Smooth muscle cell (in vitro differentiated cells): ENCODE measurements around the gene SLC12A5. TPM values are rescaled to one million over a fixed set of nuclear protein-coding genes. Genes with fewer than 3 reads are reported as not detected.

ENCODE experiments used
- DNase-seq: peaks from one replicate; lab custom pipeline; 2025; ENCODE audit not compliant: unreplicated experiment; lab: John Stamatoyannopoulos, UW
- H2AFZ ChIP-seq: fragments of 200-600 bp; sonication (generic); 2 replicates; pipeline ENCODE4 v1.6.0; 2016; ENCODE audit warnings: antibody characterized with exemption, low read depth, mild to moderate bottlenecking
- H3F3A ChIP-seq: fragments of 200-600 bp; sonication (generic); 2 replicates; pipeline ENCODE4 v1.6.0; 2017; ENCODE audit warnings: antibody characterized with exemption, low read depth
- H3K27ac ChIP-seq: fragments of 200-600 bp; sonication (generic); 2 replicates; pipeline ENCODE4 v1.5.1; 2016; ENCODE audit warnings: low read depth, mild to moderate bottlenecking
- H3K27me3 ChIP-seq: fragments of 200-600 bp; sonication (generic); 2 replicates; pipeline ENCODE4 v1.6.1; 2016; ENCODE audit warnings: low read depth, mild to moderate bottlenecking
- H3K36me3 ChIP-seq: fragments of 200-600 bp; sonication (generic); 2 replicates; pipeline ENCODE4 v1.5.1; 2016; ENCODE audit warnings: low read depth
- H3K4me1 ChIP-seq: fragments of 200-600 bp; sonication (generic); 2 replicates; pipeline ENCODE4 v1.5.1; 2016; ENCODE audit warnings: low read depth
- H3K4me2 ChIP-seq: fragments of 200-600 bp; sonication (generic); 2 replicates; pipeline ENCODE4 v1.6.0; 2016; ENCODE audit warnings: mild to moderate bottlenecking
- H3K4me3 ChIP-seq: fragments of 200-600 bp; sonication (generic); 2 replicates; pipeline ENCODE4 v1.5.1; 2016; ENCODE audit warnings: mild to moderate bottlenecking
- H3K79me2 ChIP-seq: fragments of 200-600 bp; sonication (generic); 2 replicates; pipeline ENCODE4 v1.6.0; 2016; ENCODE audit warnings: low read depth, mild to moderate bottlenecking
- H3K9ac ChIP-seq: fragments of 200-600 bp; sonication (generic); 2 replicates; pipeline ENCODE4 v1.6.0; 2016; ENCODE audit warnings: low read depth
- H3K9me3 ChIP-seq: fragments of 200-600 bp; sonication (generic); replicated peaks from 2 replicates; pipeline ENCODE4 v1.5.1; 2016; ENCODE audit warnings: low read depth
- H4K20me1 ChIP-seq: fragments of 200-600 bp; sonication (generic); 2 replicates; pipeline ENCODE4 v1.6.0; 2016; ENCODE audit warnings: low read depth
- WGBS: methylation state at CpG from one replicate; pipeline ENCODE4 v1.1.7; 2016; ENCODE audit warnings: low lambda C conversion rate; 5-methylcytosine and 5-hydroxymethylcytosine counted together
- polyA plus RNA-seq: library from polyadenylated mRNA; unstranded; fragments of >200 nt; fragmentation: Nextera tagmentation; extraction: Ambion mirVana; gene quantifications from 2 replicates; pipeline ENCODE4 v1.2.1, GENCODE V29; 2016
- total RNA-seq: library from RNA; depleted of rRNA; stranded (reverse); fragments of >200 nt; gene quantifications from 2 replicates; pipeline ENCODE4 v1.2.3, GENCODE V29; 2014
- TF ChIP-seq, protein P1 (sequence below): fragments of 200-600 bp; sonication (generic); IDR thresholded peaks from 2 replicates; pipeline ENCODE4 v1.5.1; 2017; ENCODE audit warnings: borderline replicate concordance, mild to moderate bottlenecking, antibody characterized with exemption; ENCODE audit not compliant: insufficient read depth, poor library complexity, severe bottlenecking

The SLC12A5 gene
- total and polyA plus RNA-seq, 2 experiments from 2014 or later, result 0.40 to 1.3 TPM

DNA sequence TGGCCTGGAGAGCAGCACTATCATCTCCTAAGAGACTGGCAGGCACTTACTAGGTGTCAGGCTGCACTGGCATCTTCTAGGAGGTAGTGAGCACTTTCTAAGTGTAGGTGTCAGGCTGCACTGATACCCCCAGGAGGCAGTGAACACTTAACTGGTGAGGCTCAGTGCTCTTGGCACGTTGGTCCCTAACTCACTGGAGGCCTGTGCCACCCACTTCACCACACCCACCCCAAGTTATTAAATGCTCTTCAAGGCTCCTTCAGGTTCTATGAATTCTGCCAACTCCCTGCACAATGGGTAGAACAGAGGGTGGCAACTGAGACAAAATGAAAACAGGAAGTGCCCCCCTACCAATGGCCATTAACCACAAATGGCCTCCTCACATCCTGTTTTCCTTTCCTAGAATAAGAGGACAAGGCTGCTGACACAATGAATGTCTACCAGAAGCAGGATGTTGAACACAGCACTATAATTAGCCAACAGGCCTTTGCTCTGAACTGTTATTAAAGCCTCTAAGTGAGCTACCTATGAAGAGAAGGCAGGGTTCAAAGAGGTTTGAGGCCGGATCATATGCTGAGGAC lies 31.4 kb downstream of the SLC12A5 start:
- DNase-seq, result no peak
- Histone ChIP-seq H3F3A (no peaks in the 10 kb centered on the region), H3K36me3 (peaks cover 11% of the 10 kb centered on the region), H3K9ac (no peak overlapping the region), H3K27me3 (peaks cover 35% of the 10 kb centered on the region), H3K79me2 (no peaks in the 10 kb centered on the region), H3K4me3 (no peak overlapping the region), H2AFZ (no peak overlapping the region), H3K9me3 (no peaks in the 10 kb centered on the region), H4K20me1 (peaks cover 87% of the 10 kb centered on the region), H3K4me2 (no peak overlapping the region), H3K27ac (no peak overlapping the region), H3K4me1 (peaks cover 14% of the 10 kb centered on the region)
- TF ChIP-seq, protein P1, sequence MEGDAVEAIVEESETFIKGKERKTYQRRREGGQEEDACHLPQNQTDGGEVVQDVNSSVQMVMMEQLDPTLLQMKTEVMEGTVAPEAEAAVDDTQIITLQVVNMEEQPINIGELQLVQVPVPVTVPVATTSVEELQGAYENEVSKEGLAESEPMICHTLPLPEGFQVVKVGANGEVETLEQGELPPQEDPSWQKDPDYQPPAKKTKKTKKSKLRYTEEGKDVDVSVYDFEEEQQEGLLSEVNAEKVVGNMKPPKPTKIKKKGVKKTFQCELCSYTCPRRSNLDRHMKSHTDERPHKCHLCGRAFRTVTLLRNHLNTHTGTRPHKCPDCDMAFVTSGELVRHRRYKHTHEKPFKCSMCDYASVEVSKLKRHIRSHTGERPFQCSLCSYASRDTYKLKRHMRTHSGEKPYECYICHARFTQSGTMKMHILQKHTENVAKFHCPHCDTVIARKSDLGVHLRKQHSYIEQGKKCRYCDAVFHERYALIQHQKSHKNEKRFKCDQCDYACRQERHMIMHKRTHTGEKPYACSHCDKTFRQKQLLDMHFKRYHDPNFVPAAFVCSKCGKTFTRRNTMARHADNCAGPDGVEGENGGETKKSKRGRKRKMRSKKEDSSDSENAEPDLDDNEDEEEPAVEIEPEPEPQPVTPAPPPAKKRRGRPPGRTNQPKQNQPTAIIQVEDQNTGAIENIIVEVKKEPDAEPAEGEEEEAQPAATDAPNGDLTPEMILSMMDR, result no peak
- WGBS, result 98% methylated on average over 2 of the region's 2 CpGs

DNA sequence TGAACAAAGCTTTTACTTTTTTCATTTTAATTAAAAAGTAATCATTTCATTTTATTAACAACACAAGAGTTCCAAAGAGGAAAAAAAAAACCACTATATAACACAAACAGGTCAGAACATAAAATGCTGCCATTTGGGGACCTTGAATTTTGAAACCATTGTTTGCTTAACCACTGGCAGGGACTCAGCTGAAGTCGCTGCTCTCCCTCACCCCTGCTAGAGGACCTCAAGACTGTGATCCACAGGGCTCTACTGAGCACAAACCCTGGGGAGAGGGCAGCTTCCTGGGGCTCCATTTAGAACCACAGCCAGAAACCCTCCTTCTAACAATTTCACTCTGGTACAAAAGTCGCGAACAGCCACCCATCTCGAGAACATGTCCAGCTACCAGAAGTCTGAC lies 32.0 kb downstream of the SLC12A5 start:
- Histone ChIP-seq H3K27me3 (peaks cover 35% of the 10 kb centered on the region), H3K27ac (no peak overlapping the region), H3K9me3 (no peaks in the 10 kb centered on the region), H3K9ac (no peak overlapping the region), H3K4me3 (no peak overlapping the region), H3K79me2 (no peaks in the 10 kb centered on the region), H3F3A (no peaks in the 10 kb centered on the region), H3K4me1 (peaks cover 14% of the 10 kb centered on the region), H2AFZ (no peak overlapping the region), H3K4me2 (no peak overlapping the region), H4K20me1 (peaks cover 92% of the 10 kb centered on the region), H3K36me3 (peaks cover 11% of the 10 kb centered on the region)
- over 99% methylated on average over 4 of the region's 4 CpGs for WGBS
- DNase-seq, result no peak
- TF ChIP-seq, protein P1, result no peak

DNA sequence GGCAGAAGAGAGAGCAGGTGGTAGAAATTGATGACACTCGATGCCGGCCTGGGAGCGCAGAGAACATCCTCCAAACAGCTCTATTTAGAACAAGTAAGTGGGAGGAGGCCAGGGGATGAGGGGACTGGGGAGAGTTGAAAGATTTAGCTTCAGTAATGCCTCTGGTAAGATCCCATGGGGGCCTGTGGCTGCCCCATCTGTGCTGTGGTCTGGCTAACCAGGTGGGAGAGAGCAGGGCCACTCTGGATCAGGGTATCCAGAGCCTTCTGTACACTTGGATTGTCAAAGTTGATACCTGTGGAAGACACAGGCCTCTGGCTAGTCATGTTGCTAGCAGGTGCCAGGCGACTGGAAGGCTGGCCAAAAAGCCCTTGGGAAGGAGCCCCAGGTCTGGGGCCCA lies 33.1 kb downstream of the SLC12A5 start:
- Histone ChIP-seq H2AFZ (no peak overlapping the region), H3K4me2 (no peak overlapping the region), H3K9me3 (no peaks in the 10 kb centered on the region), H3K4me3 (no peak overlapping the region), H3K9ac (no peak overlapping the region), H3K27me3 (peaks cover 31% of the 10 kb centered on the region), H3F3A (no peaks in the 10 kb centered on the region), H4K20me1 (peaks cover 100% of the 10 kb centered on the region), H3K4me1 (peaks cover 14% of the 10 kb centered on the region), H3K27ac (no peak overlapping the region), H3K79me2 (no peaks in the 10 kb centered on the region), H3K36me3 (peaks cover 17% of the 10 kb centered on the region)
- TF ChIP-seq, protein P1, result no peak
- WGBS, result 96% methylated on average over 4 of the region's 4 CpGs
- no peak for DNase-seq

DNA sequence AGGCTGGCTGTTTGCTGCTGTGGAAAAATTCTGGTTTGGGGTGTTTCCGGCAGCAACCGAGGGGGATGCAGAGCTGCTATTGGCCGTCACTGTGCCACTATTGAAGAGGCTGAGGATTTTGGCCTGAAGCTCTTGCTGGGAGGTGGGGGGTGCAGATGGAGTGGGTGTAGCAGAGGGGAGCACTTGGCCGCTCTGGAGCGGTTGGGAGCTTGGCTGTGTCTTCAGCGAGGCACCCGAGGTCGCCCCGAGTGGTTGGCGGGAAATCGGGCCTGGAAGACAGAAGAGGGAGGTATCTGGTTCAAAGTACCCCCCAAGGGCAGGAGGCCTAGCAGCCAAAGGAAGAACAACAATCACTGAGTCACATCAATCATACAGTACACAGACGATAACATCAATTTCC lies 33.6 kb downstream of the SLC12A5 start:
- H3K36me3 ChIP-seq, result peaks cover 20% of the 10 kb centered on the region

More for the DNA sequence above, 33.6 kb downstream of the SLC12A5 start:
- H3F3A ChIP-seq, result no peaks in the 10 kb centered on the region
- H3K9ac ChIP-seq, result no peak overlapping the region
- no peak for DNase-seq
- peaks cover 27% of the 10 kb centered on the region for H3K27me3 ChIP-seq
- H2AFZ ChIP-seq, result no peak overlapping the region
- H3K9me3 ChIP-seq, result no peaks in the 10 kb centered on the region
- H3K27ac ChIP-seq, result no peak overlapping the region
- H4K20me1 ChIP-seq, result peaks cover 98% of the 10 kb centered on the region
- over 99% methylated on average over 12 of the region's 12 CpGs for WGBS
- H3K79me2 ChIP-seq, result no peaks in the 10 kb centered on the region
- H3K4me2 ChIP-seq, result no peak overlapping the region
- no peak overlapping the region for H3K4me3 ChIP-seq
- peaks cover 12% of the 10 kb centered on the region for H3K4me1 ChIP-seq
- TF ChIP-seq, protein P1, result no peak
